Measurements from ENCODE around the gene SSU72. TPM values are rescaled to one million over a fixed set of nuclear protein-coding genes. Genes with fewer than 3 reads are reported as not detected.

Gene SSU72
- total RNA-seq, 1 experiment from 2014 or later: 179 TPM

- Mint-ChIP-seq H3K27me3 (ENCODE audit: low read depth) (no peaks in the 10 kb centered on the region), H3K36me3 (ENCODE audit: insufficient read depth in 1 of 3, low read depth in 3 of 3) (peaks cover 32 to 57% (median 51%) of the 10 kb centered on the region in 3 experiments), H3K4me1 (no peaks in the 10 kb centered on the region), H3K27ac (peak overlapping the region in 1 of 3 experiments; percentile 55; a peak in 1 of 7 replicates), H3K4me3 (no peak overlapping the region), H3K9me3 (peaks cover 7 to 8% of the 10 kb centered on the region in 2 experiments; a peak in 4 of 5 replicates)
- Histone ChIP-seq H3K9ac (ENCODE audit: extremely low read depth, insufficient read length, low read length) (no peak overlapping the region), H2AFZ (ENCODE audit: low read length) (no peak overlapping the region), H3K27ac (ENCODE audit: insufficient read length, low read depth, low read length) (no peak overlapping the region), H3K14ac (ENCODE audit: insufficient read depth, low read length) (no peak overlapping the region), H2BK5ac (ENCODE audit: insufficient read length, low read length) (no peak overlapping the region), H3T11ph (ENCODE audit: low read length) (no peak overlapping the region), H3K23ac (ENCODE audit: insufficient read length, low read depth, low read length) (no peak overlapping the region), H3K79me2 (ENCODE audit: insufficient read depth, low read length) (no peaks in the 10 kb centered on the region), H3K9me3 (ENCODE audit: control insufficient read depth, low read depth, low read length) (no peaks in the 10 kb centered on the region), H3K56ac (ENCODE audit: insufficient read length, low read depth, low read length) (no peak overlapping the region), H3K18ac (ENCODE audit: insufficient read length, low read depth, low read length) (no peak overlapping the region), H3K23me2 (ENCODE audit: insufficient read length, low read depth, low read length, poor library complexity, severe bottlenecking) (no peaks in the 10 kb centered on the region), H3K4me1 (ENCODE audit: insufficient read depth, low read length) (no peaks in the 10 kb centered on the region), H2AK5ac (ENCODE audit: insufficient read length, low read length) (no peak overlapping the region), H2BK120ac (ENCODE audit: low read depth, low read length, poor library complexity, severe bottlenecking) (no peak overlapping the region), H3K79me1 (ENCODE audit: insufficient read depth, low read depth, low read length, poor library complexity, severe bottlenecking) (no peaks in the 10 kb centered on the region), H3K4me2 (ENCODE audit: insufficient read depth, insufficient read length, low read length) (no peak overlapping the region), H4K20me1 (ENCODE audit: control insufficient read depth, insufficient read depth, insufficient read length) (no peaks in the 10 kb centered on the region), H2BK15ac (ENCODE audit: low read depth, low read length) (no peak overlapping the region), H2BK20ac (ENCODE audit: low read depth, low read length, poor library complexity, severe bottlenecking) (no peak overlapping the region), H3K27me3 (ENCODE audit: insufficient read depth, low read length) (no peaks in the 10 kb centered on the region), H4K91ac (ENCODE audit: insufficient read length, low read depth, low read length) (no peak overlapping the region), H4K8ac (replicated peaks; ENCODE audit: insufficient read length, low read depth, low read length) (no peak overlapping the region), H4K5ac (ENCODE audit: insufficient read length, low read depth, low read length) (no peak overlapping the region), H3K4ac (ENCODE audit: low read depth, low read length) (no peak overlapping the region), H2BK12ac (ENCODE audit: insufficient read length, low read depth, low read length) (no peak overlapping the region)
- DNase-seq: no peak
- no peak for TF ChIP-seq CTCF (conservative IDR thresholded peaks at IDR 0.05)
- no CpG with 5 or more reads among the region's 37 CpGs for WGBS (ENCODE audit: extremely low coverage, insufficient read length, low lambda C conversion rate)
Measured at GRCh38 chr1:1528301-1529267, 46.1 kb downstream of the SSU72 start.
